ENCODE measurements around the gene SPRING1.

- TF ChIP-seq POLR2A (IDR thresholded peaks at IDR 0.05; ENCODE audit: low read depth, low read length): no peak
- TF ChIP-seq RAD21 (IDR thresholded peaks at IDR 0.05; ENCODE audit: low read length): no peak
- no peak for TF ChIP-seq CTCF (conservative IDR thresholded peaks at IDR 0.05; ENCODE audit: low read depth, low read length)
- TF ChIP-seq SMC3 (IDR thresholded peaks at IDR 0.05; ENCODE audit: low read depth, low read length): no peak
- no peak for TF ChIP-seq ELK1 (IDR thresholded peaks at IDR 0.05; ENCODE audit: borderline replicate concordance, low read depth, low read length)
Observed at GRCh38 chr12:116722245-116722644, 15.6 kb downstream of the SPRING1 start.
